PC-3 (cell line): ENCODE data around the gene RALY.
"Not testable (repeated sequence)": the region's sequence is repeated elsewhere in the genome, so short reads cannot be mapped to it uniquely, and the experiment has no call there.

ENCODE experiments used
- EZH2 ChIP-seq: fragments of 300-600 bp; sonication (generic); IDR thresholded peaks from one replicate; pipeline ENCODE4 v1.6.1; 2017; ENCODE audit warnings: antibody characterized with exemption, mild to moderate bottlenecking, low read length; ENCODE audit not compliant: unreplicated experiment
- EZH2phosphoT487 ChIP-seq: fragments of 300-600 bp; sonication (generic); IDR thresholded peaks from 2 replicates; pipeline ENCODE4 v1.6.1; 2018; ENCODE audit warnings: mild to moderate bottlenecking, antibody characterized with exemption, low read length, borderline replicate concordance
- TF ChIP-seq, protein P1 (sequence below): fragments of 300-600 bp; sonication (generic); conservative IDR thresholded peaks from 2 replicates; pipeline ENCODE4 v1.5.1; 2017; ENCODE audit warnings: antibody characterized with exemption, low read depth, mild to moderate bottlenecking, low read length

- TF ChIP-seq, protein P1, sequence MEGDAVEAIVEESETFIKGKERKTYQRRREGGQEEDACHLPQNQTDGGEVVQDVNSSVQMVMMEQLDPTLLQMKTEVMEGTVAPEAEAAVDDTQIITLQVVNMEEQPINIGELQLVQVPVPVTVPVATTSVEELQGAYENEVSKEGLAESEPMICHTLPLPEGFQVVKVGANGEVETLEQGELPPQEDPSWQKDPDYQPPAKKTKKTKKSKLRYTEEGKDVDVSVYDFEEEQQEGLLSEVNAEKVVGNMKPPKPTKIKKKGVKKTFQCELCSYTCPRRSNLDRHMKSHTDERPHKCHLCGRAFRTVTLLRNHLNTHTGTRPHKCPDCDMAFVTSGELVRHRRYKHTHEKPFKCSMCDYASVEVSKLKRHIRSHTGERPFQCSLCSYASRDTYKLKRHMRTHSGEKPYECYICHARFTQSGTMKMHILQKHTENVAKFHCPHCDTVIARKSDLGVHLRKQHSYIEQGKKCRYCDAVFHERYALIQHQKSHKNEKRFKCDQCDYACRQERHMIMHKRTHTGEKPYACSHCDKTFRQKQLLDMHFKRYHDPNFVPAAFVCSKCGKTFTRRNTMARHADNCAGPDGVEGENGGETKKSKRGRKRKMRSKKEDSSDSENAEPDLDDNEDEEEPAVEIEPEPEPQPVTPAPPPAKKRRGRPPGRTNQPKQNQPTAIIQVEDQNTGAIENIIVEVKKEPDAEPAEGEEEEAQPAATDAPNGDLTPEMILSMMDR = not testable (repeated sequence)
- TF ChIP-seq EZH2, EZH2phosphoT487: not testable (repeated sequence)
Measured at GRCh38 chr20:34133365-34133860, 139.7 kb downstream of the RALY start.
